ENCODE results near the gene ELMO3. TPM values are rescaled to one million over a fixed set of nuclear protein-coding genes. Genes with fewer than 3 reads are reported as not detected.
A peak's percentile ranks its signal among the peaks of the same experiment; 100 is the strongest.

Gene ELMO3
- total and polyA plus RNA-seq, 2 of the 13 experiments (the other 11 are each of a cell fraction or from before 2014, with no cell fraction given), result 2.6 to 4.0 TPM

DNA sequence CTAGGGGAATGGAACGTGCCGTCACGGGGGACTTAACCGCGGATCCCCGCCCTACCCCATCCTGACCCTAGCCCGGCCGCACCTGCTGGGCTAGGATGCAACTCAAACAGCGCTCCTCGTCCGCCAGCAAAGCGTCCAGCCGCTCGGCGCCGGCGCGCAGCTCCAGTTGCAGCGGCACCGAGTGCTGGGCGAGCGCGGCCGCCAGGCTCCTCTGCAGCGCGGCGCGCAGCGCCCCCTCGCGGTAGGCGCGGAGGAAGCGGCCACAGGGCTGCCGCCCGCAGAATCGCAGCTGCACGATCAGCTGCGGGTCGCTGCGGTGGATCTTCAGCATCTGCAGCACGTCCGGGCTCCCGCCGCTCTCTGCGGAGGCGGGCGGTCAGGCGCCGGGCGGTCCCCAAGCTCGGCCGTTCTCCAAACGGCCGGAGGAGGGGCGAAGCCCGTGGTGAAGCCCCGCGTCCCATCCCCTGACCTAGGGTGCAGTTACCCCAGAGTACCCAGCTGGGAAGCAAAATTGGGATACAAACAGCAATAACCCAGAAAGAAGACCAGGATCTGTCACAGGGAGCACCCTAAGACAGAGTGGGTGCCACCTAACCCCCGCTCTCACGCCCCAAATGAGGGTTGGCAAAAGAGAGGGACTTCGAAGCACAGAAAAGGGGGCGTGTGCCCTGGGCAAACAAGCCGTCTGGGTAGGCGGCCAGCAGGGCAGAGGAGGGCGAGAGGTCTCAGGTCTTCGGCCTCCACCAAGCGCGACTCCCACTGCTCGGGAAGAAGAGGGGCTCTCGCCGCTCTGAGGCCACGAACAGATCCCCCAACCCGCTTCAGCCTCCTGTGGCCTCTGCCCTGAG is 43.4 kb upstream of the ELMO3 start (continued):
- no peak for TF ChIP-seq ZBTB40 (IDR thresholded peaks at IDR 0.05)
- TF ChIP-seq ZBTB40 (CRISPR knock-in tag; IDR thresholded peaks at IDR 0.05), result no peak
- TF ChIP-seq CREB1 (IDR thresholded peaks at IDR 0.05), result no peak
- TF ChIP-seq CREB1 (CRISPR knock-in tag; IDR thresholded peaks at IDR 0.05), result no peak
- no peak for TF ChIP-seq ZNF317 (CRISPR knock-in tag; IDR thresholded peaks at IDR 0.05)
- TF ChIP-seq TMF1 (CRISPR knock-in tag; IDR thresholded peaks at IDR 0.05; ENCODE audit: low read depth), result no peak
- peak; percentile 34; the same call in 1 of the 2 replicates for TF ChIP-seq ERF (CRISPR knock-in tag; IDR thresholded peaks at IDR 0.05)
- no peak for TF ChIP-seq U2AF1 (optimal IDR thresholded peaks at IDR 0.05; ENCODE audit: low read depth, low read length)
- peak; percentile 32; the same call in 1 of the 2 replicates for TF ChIP-seq SIX4 (CRISPR knock-in tag; IDR thresholded peaks at IDR 0.05)
- peak; percentile 54 for TF ChIP-seq ASH2L (IDR thresholded peaks at IDR 0.05; ENCODE audit: insufficient read length, low read depth, low read length)
- no peak for TF ChIP-seq ATM (IDR thresholded peaks at IDR 0.05; ENCODE audit: borderline replicate concordance)
- no peak for TF ChIP-seq U2AF2 (IDR thresholded peaks at IDR 0.05; ENCODE audit: low read depth, low read length)
- TF ChIP-seq EHMT2 (IDR thresholded peaks at IDR 0.05; ENCODE audit: borderline replicate concordance, low read depth, low read length), result no peak
- TF ChIP-seq NBN (conservative IDR thresholded peaks at IDR 0.05), result no peak
- TF ChIP-seq ESRRA (CRISPR knock-in tag; IDR thresholded peaks at IDR 0.05; ENCODE audit: low read depth), result no peak; the same call in 1 of the 2 replicates
- TF ChIP-seq CENPT (CRISPR knock-in tag; IDR thresholded peaks at IDR 0.05; ENCODE audit: low read depth), result peak; percentile 18; the same call in 1 of the 2 replicates
- peak; percentile 72; the same call in 1 of the 2 replicates for TF ChIP-seq ZNF124 (CRISPR knock-in tag; IDR thresholded peaks at IDR 0.05)

Measured in HepG2 (cell line).